Measurements from ENCODE around the gene FMO3. TPM values are rescaled to one million over a fixed set of nuclear protein-coding genes. Genes with fewer than 3 reads are reported as not detected.

FMO3 gene
- total and polyA plus RNA-seq, 2 donors (not counting 3 experiments of a cell fraction or from before 2014, with no cell fraction given) = not detected

DNA sequence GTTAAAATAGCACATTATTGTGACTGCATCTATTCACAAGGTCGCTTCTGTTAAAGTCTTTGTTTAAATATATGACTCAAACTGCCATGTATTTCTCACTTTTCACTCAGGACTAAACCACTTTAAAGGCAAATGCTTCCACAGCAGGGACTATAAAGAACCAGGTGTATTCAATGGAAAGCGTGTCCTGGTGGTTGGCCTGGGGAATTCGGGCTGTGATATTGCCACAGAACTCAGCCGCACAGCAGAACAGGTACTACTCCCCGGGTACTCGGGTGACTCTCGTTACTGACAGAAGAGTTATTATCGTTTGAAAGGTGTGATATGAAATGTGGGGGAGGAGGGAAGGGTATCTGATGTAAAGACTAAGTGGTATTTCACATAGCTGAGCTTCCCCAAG, 17.3 kb downstream of the FMO3 start:
- no peaks in the 10 kb centered on the region for H4K20me1 ChIP-seq (replicated peaks; ENCODE audit: control insufficient read depth, extremely low read depth, insufficient read depth, low read length)
- H3K27ac ChIP-seq (ENCODE audit: insufficient read depth, low read depth, low read length) = no peak overlapping the region
- ChIA-PET CTCF (no interaction called here), POLR2A (no interaction called here)
- H3K79me2 ChIP-seq (ENCODE audit: control insufficient read depth, insufficient read depth, low read length) = no peaks in the 10 kb centered on the region
- H3K9me1 ChIP-seq (replicated peaks; ENCODE audit: control insufficient read depth, extremely low read depth, insufficient read depth, low read length) = no peaks in the 10 kb centered on the region
- H3K4me3 ChIP-seq (replicated peaks in 1 of 3; ENCODE audit: insufficient read depth in 1 of 3, low read depth in 1 of 3, low read length in 3 of 3) = no peak overlapping the region
- H3K9ac ChIP-seq (replicated peaks; ENCODE audit: extremely low read depth, insufficient read depth, low read length) = no peak overlapping the region
- DNase-seq (ENCODE audit: low read depth, low spot score) = no peak
- BruUV-seq (replicated peaks) = no TSS peak
- no peak overlapping the region for H2AFZ ChIP-seq (ENCODE audit: low read depth, low read length)
- no peaks in the 10 kb centered on the region for H3K36me3 ChIP-seq (ENCODE audit: control insufficient read depth in 2 of 2, extremely low read depth in 1 of 2, insufficient read depth in 2 of 2, low read length in 2 of 2)
- intact Hi-C loops (cut with micrococcal nuclease) (no loop called here), dilution Hi-C loops (cut with MboI; ENCODE audit: extremely low pct_ligation_motif_present, low sequenced_read_pairs) (no loop called here)
- H3K4me2 ChIP-seq (ENCODE audit: insufficient read depth, low read length) = no peak overlapping the region
- H3K9me3 ChIP-seq (replicated peaks; ENCODE audit: control insufficient read depth, insufficient read depth, low read length) = no peaks in the 10 kb centered on the region
- TF ChIP-seq GATA2 (IDR thresholded peaks at IDR 0.05; ENCODE audit: insufficient read depth, insufficient read length, low read depth, low read length) (no peak), JUN (IDR thresholded peaks at IDR 0.05; ENCODE audit: borderline replicate concordance, insufficient read depth, insufficient read length, low read depth) (no peak), EZH2 (IDR thresholded peaks at IDR 0.05; ENCODE audit: borderline replicate concordance, low read depth, low read length, severe bottlenecking) (no peak), POLR2A (IDR thresholded peaks at IDR 0.05; ENCODE audit: low read depth, low read length) (no peak), FOS (IDR thresholded peaks at IDR 0.05; ENCODE audit: borderline replicate concordance, insufficient read depth, low read length) (no peak), POLR2AphosphoS5 (IDR thresholded peaks at IDR 0.05; ENCODE audit: insufficient read depth, low read depth, low read length) (no peak), MYC (IDR thresholded peaks at IDR 0.05; ENCODE audit: low read depth, low read length) (no peak)
- TF ChIP-seq, protein P1, sequence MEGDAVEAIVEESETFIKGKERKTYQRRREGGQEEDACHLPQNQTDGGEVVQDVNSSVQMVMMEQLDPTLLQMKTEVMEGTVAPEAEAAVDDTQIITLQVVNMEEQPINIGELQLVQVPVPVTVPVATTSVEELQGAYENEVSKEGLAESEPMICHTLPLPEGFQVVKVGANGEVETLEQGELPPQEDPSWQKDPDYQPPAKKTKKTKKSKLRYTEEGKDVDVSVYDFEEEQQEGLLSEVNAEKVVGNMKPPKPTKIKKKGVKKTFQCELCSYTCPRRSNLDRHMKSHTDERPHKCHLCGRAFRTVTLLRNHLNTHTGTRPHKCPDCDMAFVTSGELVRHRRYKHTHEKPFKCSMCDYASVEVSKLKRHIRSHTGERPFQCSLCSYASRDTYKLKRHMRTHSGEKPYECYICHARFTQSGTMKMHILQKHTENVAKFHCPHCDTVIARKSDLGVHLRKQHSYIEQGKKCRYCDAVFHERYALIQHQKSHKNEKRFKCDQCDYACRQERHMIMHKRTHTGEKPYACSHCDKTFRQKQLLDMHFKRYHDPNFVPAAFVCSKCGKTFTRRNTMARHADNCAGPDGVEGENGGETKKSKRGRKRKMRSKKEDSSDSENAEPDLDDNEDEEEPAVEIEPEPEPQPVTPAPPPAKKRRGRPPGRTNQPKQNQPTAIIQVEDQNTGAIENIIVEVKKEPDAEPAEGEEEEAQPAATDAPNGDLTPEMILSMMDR (IDR thresholded peaks at IDR 0.05; ENCODE audit: extremely low read depth in 1 of 2, insufficient read depth in 1 of 2, low read depth in 1 of 2, low read length in 2 of 2) = no peak
- TF ChIP-seq, protein P2, sequence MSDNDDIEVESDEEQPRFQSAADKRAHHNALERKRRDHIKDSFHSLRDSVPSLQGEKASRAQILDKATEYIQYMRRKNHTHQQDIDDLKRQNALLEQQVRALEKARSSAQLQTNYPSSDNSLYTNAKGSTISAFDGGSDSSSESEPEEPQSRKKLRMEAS (IDR thresholded peaks at IDR 0.05; ENCODE audit: insufficient read depth, insufficient read length) = no peak
- H3K4me1 ChIP-seq (ENCODE audit: control insufficient read depth, extremely low read depth, insufficient read depth, low read length) = no peaks in the 10 kb centered on the region
- H3K27me3 ChIP-seq (ENCODE audit: control insufficient read depth in 2 of 2, insufficient read depth in 2 of 2, low read length in 2 of 2) = no peaks in the 10 kb centered on the region
- FAIRE-seq = no peak
